GM19025 (cell line): ENCODE measurements around the gene TPD52L2.
"Not testable (repeated sequence)": the region's sequence is repeated elsewhere in the genome, so short reads cannot be mapped to it uniquely, and the experiment has no call there.

Experiments
- ATAC-seq: cut with Tn5 transposase; IDR thresholded peaks from one replicate; pipeline ENCODE4 v1.9.1; 2021; ENCODE audit warnings: mild to moderate bottlenecking, low read depth, moderate library complexity; ENCODE audit not compliant: unreplicated experiment

TPD52L2 gene

GRCh38 chr20:63877755-63878470, 12.8 kb downstream of the TPD52L2 start:
- no peak for ATAC-seq

- ATAC-seq: no peak
Measured at GRCh38 chr20:63878899-63879663, 14.0 kb downstream of the TPD52L2 start.

- ATAC-seq: not testable (repeated sequence)
Measured at GRCh38 chr20:63880901-63881300, 15.8 kb downstream of the TPD52L2 start.

- ATAC-seq: no peak
Measured at GRCh38 chr20:63881451-63882226, 16.6 kb downstream of the TPD52L2 start.

GRCh38 chr20:63882257-63883200, 17.5 kb downstream of the TPD52L2 start:
- ATAC-seq: no peak

GRCh38 chr20:63883201-63883593, 18.1 kb downstream of the TPD52L2 start:
- no peak for ATAC-seq

- no peak for ATAC-seq
Measured at GRCh38 chr20:63884506-63885263, 19.6 kb downstream of the TPD52L2 start.

- no peak for ATAC-seq
Measured at GRCh38 chr20:63885264-63886053, 20.4 kb downstream of the TPD52L2 start.

GRCh38 chr20:63886054-63886419, 21.0 kb downstream of the TPD52L2 start:
- ATAC-seq: no peak

- no peak for ATAC-seq
Measured at GRCh38 chr20:63886921-63887320, 21.9 kb downstream of the TPD52L2 start.

GRCh38 chr20:63889241-63890200, 24.5 kb downstream of the TPD52L2 start:
- no peak for ATAC-seq

- ATAC-seq: no peak
Measured at GRCh38 chr20:63890201-63890576, 25.1 kb downstream of the TPD52L2 start.

- ATAC-seq: no peak
Measured at GRCh38 chr20:63890616-63891015, 25.5 kb downstream of the TPD52L2 start.

GRCh38 chr20:63891061-63892002, 26.3 kb downstream of the TPD52L2 start:
- ATAC-seq: no peak

GRCh38 chr20:63892402-63892801, 27.3 kb downstream of the TPD52L2 start:
- no peak for ATAC-seq

GRCh38 chr20:63893999-63894357, 28.9 kb downstream of the TPD52L2 start:
- no peak for ATAC-seq
